ENCODE results near the gene KLHL7.

KLHL7 gene, protein sequence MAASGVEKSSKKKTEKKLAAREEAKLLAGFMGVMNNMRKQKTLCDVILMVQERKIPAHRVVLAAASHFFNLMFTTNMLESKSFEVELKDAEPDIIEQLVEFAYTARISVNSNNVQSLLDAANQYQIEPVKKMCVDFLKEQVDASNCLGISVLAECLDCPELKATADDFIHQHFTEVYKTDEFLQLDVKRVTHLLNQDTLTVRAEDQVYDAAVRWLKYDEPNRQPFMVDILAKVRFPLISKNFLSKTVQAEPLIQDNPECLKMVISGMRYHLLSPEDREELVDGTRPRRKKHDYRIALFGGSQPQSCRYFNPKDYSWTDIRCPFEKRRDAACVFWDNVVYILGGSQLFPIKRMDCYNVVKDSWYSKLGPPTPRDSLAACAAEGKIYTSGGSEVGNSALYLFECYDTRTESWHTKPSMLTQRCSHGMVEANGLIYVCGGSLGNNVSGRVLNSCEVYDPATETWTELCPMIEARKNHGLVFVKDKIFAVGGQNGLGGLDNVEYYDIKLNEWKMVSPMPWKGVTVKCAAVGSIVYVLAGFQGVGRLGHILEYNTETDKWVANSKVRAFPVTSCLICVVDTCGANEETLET

DNA sequence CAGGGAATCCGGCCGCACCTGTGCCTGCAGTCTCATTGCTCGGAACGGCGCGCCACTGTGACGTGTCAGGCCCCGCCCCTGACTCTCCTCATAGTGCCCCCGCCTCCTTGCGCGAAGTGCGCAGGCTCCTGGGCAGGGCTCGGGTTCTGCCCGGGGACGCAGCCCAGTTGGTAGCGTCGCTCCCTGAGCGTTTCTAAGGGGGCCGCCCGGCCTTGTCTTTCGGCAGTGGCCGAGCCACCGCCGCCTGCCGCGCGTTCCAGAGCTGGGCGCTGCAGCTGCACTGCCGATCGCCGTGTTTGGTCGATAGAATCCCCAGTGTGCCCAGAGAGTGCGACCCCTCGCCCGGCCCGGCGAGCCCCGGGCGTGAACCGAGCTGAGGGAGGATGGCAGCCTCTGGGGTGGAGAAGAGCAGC is at the start of gene KLHL7:
TSS of gene KLHL7 (plus strand) at position 142 of the 413 bp plus-strand sequence. CDS start at position 384, 242 bp downstream.
- peak; percentile 93 for DNase-seq

DNA sequence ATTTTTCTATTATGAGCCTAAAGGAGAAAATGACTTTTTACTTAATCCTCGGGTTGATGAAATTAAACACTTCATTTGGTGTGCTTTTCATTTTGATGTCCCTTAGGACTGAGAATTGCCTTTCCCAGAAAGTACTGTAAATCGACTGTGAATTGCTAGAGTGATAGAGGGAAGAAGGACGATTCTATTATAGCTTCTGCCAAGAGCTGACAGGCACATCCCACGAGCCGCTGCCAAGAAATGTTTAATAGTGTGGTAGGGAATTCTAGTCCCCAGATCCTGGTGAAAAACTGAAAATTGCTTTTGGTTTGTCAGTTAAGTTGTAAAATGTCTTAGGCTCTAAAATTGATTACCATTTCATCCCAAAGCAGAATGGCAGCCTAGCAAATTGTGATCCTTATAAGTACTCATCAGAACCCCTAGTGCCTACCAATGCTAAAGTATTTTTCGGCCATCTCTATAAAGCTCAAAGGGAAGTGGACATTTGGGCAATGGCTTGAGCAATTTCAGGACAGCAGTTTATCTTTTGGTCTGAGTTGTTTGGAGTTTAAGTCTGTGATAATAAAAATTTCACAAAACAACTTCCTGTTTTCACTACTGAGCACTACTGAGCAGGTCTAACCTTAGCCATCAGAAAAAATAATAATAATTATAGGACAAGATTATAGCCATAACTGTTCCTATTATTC is 47.0 kb upstream of the KLHL7 start:
- DNase-seq: no peak

DNA sequence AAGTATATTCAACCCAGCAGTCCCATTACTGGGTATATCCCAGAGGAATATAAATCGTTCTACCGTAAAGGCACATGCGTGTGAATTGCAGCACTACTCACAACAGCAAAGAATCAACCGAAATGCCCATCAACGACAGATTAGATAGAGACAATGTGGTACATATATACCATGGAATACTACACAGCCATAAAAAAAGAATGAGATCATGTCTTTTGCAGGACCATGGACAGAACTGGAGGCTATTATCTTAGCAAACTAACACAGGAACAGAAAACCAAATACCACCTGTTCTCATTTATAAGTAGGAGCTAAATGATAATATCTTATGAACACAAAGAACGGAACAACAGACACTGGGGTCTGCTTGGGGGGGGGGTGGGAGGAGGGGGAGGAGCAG is 44.3 kb upstream of the KLHL7 start:
- DNase-seq: no peak

DNA sequence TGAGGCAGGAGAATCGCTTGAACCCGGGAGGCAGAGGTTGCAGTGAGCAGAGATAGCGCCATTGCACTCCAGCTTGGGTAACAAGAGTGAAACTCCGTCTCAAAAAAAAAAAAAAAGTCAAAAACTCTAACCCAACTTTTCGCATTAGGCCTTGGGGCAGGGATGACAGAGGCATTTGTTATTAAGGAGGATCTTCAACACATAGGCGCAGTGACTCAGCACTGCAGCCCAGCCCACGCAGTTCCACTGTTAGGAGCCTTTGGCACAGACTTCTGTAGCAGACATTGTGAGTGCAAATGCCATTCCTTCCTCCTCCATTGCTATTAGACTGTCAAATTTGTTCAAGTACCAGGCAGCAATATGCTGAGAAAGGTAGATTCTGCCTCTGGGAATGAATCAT is 43.1 kb upstream of the KLHL7 start:
- no peak for DNase-seq

DNA sequence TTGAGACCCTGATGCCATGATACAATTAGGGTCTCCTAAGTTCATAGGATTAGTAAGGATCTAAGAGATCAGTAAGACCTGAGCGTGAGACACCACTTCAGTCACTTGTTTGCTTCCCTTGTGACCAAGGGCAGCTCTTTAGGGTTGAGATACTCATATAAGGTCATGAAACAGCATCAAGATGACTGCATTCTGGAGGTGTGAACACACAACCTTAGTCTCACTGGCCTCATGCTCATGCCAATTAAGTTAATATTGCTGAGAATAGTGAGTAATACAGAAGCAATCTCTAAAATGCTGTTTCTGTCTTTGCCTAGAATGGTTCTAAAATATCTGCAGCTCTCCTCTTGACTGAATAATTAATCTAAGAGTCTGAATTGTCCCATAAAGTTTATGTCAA is 39.6 kb upstream of the KLHL7 start:
- no peak for DNase-seq

DNA sequence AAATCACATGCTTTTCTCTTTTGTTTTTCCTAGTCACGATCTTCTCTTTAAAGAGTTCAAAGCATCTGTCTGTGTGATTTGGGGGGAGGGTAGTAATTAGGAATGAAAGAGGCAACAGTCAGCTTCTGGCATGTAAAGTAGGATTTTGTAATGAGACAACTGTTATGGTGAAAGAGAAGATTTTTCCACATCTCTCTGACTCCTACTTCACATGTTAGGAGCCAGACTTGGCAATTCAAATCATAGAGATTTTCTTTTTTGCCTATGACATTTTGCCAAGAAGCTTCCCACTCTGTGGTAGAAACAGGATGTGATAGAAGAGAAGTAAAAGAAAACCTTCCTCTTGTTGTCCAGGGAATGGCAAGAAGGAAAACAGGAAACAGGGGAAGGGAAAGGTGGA is 38.3 kb upstream of the KLHL7 start:
- DNase-seq: no peak

DNA sequence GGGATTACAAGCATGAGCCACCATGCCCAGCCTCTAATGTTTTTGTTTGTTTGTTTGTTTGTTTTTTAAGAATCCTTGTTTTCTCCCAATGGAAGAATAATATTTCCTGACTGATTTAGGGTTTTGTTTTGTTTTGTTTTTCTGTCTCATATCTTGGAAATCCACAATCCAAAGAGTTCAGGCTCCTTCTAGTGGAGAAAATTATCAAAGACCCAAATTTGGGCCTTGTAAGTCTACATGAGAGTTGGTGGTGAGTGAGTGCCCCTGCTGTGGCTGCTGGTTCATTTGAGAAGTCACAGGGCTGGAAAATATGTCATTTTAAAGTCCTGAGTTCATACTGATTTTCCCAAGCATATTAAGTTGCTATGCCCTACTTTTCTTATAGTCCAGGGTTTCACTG is 33.5 kb upstream of the KLHL7 start:
- DNase-seq: no peak

DNA sequence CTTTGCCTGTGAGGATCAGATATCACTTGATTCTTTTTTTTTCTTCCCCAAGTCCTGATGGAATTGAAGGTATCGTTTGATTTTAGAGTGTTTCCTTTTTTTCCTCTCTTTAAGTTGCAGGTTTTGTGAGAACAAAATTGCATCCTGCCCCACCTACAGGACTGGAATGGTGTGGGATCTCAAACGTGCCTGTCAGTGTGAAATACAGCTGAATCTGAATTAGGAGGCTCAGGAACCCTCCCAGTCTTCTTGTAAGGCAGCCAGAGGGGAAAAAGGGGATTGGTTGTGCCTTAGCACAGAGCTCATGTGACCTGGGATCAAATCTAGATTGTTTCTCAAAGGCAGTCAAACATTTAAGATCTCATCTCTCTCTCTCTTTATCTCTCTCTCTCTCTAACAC is 32.7 kb upstream of the KLHL7 start:
- DNase-seq: no peak

DNA sequence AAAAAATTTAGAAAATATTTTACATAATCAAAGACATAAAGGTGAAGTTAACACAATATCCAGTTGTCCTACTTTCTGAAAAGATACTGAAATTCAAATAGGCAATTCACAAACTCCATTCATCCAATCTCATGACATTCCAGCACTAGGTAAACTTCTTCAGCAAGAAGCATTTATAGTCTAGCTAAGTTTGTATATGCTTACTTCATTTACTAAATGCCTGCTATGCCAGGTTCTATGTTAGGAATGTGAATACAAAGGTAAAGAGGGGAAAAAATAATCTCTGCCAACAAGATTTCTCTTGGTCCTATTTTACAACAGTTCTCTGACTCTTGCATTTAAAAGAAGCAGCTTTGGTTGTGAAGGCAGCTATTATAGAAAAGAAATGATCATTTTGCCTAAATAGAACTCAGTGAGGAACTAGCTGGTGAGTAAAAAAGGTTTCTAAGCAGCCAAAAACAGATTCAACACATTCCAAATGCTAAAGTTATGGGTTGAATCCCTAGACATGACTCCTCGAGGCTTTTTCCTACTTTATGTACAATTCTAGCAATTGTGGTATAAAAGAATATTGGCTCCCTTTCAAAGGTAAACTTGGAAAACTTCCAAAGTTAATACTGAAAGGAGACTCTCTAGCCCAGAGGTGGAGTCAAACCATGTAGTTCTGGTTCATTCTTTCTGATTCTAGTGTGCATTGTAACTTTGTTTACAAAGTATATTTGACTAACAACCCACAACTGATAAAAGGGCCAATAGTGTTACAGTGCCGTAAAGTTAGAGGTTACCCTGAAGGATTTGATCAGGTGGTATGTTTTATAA is 30.9 kb upstream of the KLHL7 start:
- DNase-seq: peak; percentile 34

DNA sequence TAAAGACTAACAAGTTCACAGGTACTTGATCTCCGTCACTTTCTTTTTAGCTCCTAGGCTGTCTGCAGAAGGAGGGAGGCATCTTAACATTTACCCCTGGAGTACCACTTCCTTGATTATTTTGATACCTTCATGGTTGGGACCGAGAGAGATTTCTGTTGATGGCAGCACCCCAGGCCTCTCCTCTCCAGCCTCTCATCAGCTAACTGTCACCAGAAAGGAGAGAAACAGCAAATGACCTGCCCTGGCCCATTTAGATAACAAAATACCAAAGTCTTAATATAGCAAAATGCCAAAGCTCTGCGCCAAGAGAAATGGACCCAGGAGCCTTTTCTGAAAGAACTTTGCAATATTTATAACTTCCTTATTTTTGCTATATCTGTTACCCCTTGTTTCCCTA is 30.0 kb upstream of the KLHL7 start:
- no peak for DNase-seq

DNA sequence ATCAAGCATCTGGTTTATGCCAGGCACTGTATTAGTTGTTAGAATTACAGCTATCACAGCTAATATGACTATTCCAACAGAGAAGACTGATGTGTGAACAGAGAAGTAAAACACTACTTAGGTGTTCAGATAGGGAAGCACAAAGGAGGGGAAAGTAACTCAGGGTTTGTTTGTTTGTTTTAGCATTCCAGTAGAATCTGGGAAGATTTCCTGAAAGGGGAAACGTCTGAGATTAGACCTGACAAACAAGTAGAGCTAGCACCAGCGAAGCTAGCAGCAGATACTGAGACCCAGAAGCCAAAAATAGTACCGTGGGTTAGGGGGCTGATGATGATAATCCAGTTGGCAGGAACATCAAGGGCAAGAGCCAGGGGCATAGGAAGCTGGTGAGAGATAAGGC is 28.8 kb upstream of the KLHL7 start:
- no peak for DNase-seq

DNA sequence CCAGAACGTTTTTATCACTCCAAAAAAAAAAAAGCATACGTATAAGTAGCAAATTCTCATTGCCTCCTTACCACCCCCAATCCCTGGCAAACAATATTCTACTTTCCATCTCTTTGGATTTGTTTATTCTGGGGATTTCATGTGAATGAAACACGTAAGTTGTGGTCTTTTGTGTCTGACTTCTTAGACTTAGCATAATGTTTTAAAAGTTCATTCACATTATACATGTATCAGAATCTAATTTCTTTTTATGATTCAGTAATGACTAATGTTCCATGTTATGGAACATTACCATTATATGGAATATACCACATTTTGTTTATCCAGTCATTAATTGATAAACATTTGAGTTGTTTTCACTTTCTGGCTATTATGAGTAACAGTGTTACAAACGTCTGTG is 12.5 kb upstream of the KLHL7 start:
- DNase-seq: no peak

DNA sequence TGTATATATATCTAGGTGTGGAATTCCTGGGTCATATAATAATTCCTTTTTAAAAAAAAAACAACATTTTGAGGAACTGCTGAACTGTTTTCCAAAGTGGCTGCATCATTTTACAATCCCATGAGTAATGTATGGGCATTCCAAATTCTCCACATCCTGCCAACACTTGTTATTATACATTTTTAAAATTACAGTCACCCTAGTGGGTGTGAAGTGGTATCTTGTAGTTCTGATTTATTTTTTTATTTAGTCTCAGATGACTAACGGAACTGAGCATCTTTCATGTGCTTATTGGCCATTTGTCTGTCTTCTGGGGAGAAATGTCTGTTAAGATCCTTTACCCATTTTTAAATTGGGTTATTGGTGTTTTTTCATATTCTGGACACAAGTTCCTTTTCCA is 12.0 kb upstream of the KLHL7 start:
- DNase-seq: no peak

DNA sequence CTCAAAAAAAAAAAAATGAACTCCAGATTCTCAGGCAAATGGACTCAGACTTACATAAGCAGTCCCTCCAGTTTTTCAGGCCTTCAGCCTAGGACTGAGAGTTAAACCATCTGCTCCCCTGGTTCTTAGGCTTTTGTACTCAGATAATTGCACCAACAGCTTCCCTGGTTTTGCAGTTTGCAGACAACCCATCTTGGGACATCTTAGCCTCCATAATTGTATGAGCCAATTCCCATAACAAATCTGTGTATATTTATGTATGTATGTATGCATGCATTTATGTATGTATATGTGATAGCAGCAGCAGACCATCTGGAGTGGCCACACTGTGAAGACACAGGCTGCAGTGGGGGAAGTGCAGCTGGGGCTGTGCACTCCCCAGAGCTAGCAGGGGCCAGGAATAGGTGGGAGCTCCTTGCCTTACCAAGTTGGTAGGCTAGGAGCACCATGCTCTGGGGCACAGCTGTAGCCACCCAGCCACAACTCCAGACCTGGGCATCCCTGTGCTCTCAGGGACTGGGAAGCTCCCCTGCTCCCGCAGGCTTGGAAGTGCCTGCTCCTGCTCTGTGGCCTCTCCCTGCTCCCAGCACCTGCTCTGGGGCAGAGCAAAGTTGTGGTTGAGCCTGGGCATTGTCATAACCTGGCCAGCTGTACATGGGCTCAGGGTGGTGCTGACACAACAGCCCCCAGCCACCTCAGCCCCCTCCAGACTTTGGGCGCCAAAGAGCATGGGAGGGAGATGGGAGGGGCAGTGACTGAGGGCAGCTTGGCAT is 8.9 kb upstream of the KLHL7 start:
- DNase-seq: no peak

DNA sequence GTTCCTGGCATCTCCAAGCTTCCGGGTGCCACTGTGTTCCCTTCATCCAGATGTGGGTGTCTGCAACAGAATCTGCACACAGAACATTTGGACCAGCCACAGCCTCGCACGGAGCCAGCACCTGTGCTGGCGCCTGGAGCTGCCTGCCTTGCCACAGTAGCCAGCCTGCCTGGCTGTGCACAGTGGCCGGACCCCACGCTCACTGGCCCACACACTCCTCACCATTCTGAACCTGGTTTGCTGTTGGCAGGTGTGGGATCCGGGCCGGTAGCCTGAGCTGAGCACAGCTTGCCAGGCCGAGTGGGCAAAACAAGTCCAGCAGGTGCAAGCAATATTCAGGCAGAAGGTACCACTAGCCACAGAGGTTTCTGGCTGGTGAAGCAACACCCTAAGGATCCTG is 7.6 kb upstream of the KLHL7 start:
- no peak for DNase-seq

DNA sequence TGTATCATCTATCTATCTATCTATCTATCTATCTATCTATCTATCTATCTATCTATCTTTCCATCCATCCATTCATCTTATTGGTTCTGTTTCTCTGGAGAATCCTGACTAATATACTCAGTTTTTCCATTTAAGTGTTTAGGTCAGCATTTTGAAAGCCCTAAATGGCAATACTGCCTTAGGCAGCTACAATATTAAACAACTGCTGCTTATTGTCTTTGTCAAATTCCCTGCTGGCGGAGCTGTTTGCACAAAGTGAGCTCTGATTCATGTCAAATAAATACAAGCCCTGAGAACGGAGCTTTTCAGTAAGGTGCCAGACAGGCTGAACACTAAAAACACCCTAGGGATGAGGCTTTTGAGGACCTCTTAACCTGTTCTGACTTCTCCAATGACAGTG is 7.1 kb upstream of the KLHL7 start:
- no peak for DNase-seq

DNA sequence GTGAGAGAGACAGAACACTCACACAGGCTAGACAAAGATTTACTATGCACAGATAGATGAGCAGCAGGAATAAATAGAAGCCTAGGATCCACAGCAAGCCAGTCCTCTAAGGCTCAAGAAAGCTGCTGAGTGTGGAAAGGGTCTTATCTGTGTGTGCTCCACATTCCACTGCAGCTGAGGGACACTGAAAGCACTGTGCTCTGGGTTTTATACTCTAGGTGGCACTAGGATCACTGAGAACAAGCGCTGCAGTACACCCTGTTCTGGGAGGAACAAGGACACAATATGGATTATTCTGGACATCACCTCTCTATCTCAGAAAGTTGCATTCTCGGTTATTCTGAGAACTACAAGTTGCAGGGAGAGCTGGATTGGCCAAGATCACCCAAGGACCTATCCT is 4.9 kb upstream of the KLHL7 start:
- DNase-seq: no peak

DNA sequence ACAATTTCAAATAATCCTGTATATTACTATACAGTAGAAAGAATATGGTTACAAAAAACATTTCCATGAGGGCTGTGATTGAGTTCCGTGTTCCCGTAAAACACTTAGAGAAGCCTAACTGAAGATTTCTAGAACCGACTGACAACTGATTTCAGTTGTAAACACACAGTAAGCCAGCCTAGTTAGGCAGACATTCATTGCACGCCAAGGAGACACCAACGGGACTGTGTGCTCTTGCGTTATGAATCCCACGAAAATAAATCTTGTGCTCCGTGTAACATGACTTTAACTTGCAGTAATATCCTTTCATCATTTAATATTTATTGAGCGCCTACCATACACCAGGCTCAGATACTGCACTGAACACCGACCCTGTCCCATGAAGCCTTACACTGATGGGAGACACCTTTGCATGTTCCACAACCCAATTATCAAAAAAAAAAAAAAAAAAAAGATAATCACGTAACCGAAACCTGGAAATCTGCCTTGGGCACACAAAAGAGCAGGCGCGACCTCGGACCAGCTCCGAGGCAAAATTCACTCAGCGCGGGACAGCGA is 420 bp upstream of the KLHL7 start:
- no peak for DNase-seq

DNA sequence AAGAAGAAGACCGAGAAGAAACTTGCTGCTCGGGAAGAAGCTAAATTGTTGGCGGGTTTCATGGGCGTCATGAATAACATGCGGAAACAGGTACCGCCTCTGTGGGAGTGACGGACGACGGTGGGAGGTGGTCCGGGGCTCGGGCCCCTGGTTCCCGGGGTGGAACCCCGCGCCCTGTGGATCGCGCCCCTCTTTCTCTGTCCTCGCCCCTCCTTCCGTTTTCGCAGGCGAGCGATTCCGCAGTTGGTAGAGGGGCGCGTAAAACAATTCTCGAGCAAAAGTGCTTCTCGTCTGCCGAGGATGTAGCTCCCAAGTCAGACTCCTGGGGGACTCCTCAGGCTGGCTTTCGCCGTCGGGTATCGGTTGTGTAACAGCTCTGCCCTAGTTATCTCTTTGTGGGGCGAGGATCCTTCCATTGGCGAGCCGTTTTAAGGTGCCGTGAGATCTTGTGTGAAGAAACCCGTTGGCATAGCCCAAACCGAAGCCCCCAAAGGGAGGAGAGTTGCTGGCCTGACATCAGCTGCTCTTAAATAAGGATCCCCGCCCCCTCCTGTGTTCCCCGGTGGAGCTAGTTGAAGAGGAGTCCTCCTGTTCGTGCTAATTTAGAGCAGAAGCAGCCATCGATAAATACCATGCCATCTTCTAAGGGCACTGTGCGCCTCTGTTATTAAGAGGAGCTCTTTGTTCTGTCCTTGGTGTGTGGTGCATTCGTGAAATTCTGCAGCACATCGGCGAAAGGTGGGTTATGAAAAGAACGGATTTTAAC is 655 bp downstream of the KLHL7 start:
- peak; percentile 46 for DNase-seq

DNA sequence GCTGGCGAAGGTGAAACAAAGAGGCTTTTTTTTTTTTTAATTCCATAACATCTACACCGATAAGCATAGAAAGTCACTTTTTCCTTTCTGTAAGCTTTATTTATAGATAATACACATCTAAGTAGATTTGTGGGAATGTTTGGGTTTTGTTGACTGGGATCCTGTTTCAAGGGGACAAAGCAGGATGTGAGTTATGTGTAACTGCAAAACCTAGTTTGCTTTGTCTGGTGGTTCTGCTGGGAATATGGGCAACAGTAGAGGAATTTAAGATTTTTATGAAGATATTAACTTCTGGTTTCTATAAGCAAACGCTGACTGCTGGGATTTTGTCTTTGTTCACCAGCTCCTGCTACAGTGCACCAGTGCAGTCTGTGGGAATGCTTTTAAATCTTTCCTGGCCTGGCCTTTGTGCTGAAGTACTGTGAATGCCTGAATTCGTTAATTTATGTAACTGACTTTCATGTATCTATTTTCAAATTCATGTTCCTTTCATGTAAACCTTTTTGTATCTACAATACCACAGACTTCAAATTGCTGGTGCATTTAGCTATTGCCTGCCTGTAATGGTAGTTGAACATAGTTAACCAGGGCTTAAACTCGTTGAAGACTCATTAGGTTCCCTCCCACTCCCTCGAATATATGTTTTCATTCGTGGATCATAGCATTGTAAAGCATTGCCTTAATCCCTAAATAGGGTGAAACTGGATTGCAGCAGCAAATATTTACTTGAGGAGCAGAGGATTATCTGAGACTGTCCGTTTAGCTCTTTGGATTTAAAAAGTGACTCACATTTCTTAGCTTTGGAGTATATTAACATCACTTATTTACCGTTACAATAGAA is 1.5 kb downstream of the KLHL7 start:
- DNase-seq: no peak
